ENCODE data around the gene GALNT7.

The GALNT7 gene

GRCh38 chr4:173357939-173358338 lies 189.3 kb downstream of the GALNT7 start:
- ATAC-seq = no peak

GRCh38 chr4:173360587-173361221 lies 192.1 kb downstream of the GALNT7 start:
- no peak for DNase-seq
- no peak for ATAC-seq

More at GRCh38 chr4:173357939-173358338, 189.3 kb downstream of the GALNT7 start:
- no peak for DNase-seq

- ATAC-seq (no peak), DNase-seq (no peak)
These were observed 194.1 kb downstream of the GALNT7 start for GRCh38 chr4:173362666-173363065.

GRCh38 chr4:173365359-173365996 lies 196.9 kb downstream of the GALNT7 start:
- no peak for DNase-seq
- ATAC-seq = no peak

- no peak for DNase-seq
- no peak for ATAC-seq
These were observed 198.7 kb downstream of the GALNT7 start for GRCh38 chr4:173367285-173367684.

GRCh38 chr4:173367946-173368345 lies 199.3 kb downstream of the GALNT7 start:
- DNase-seq = no peak
- no peak for ATAC-seq

GRCh38 chr4:173370130-173370476 lies 201.5 kb downstream of the GALNT7 start:
- ATAC-seq = peak; percentile 10
- peak; percentile 59 for DNase-seq

GRCh38 chr4:173370477-173371291 lies 202.1 kb downstream of the GALNT7 start, which contains the start of gene SAP30:
Gene SAP30 (plus strand): TSS chr4:173370954. CDS start chr4:173371183, 229 bp downstream.
- peak; percentile 96 for DNase-seq
- peak; percentile 94 for ATAC-seq

GRCh38 chr4:173371292-173372192 lies 202.9 kb downstream of the GALNT7 start:
- peak; percentile 1 for ATAC-seq
- peak; percentile 46 for DNase-seq

All from stimulated activated naive CD8-positive, alpha-beta T cell treated with anti-CD3 and anti-CD28 coated beads, Interleukin-15, Interleukin-2, amounts not matched to agents 100 U/mL and 50 U/mL, for 24 hours (primary cell).